ENCODE results near the gene PRKCB. TPM values are rescaled to one million over a fixed set of nuclear protein-coding genes. Genes with fewer than 3 reads are reported as not detected.

Gene PRKCB
- total and polyA plus RNA-seq, 2 of the 8 experiments (the other 6 are each of a cell fraction or from before 2014, with no cell fraction given): 7.1 to 12.1 TPM

DNA sequence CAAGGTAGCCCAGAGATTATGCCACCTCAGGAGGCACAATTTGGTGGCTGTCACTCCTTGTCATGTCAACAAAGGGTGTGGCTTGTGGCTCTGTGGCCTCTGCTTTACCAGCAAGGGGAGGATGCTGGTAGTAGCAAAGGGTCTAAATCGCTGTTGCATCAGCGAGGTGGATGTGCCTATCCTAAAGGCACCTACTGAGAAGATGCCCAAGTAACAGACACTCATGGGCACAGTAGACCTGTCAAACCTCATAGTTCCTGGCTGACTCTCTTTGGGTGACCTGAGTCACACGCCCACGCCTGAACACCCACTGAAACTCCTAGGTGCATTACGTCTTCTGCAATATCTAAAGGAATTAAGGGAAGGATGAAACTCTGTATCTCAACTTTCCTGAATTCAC, 139.5 kb downstream of the PRKCB start:
- Histone ChIP-seq H2BK120ac (replicated peaks; ENCODE audit: low read depth, low read length) (no peak overlapping the region), H3K9ac (replicated peaks in 1 of 4; ENCODE audit: extremely low read depth in 1 of 4, low read depth in 3 of 4, low read length in 3 of 4) (no peak overlapping the region), H3K4me3 (ENCODE audit: extremely low read depth in 1 of 4, insufficient read depth in 2 of 4, low read depth in 3 of 4, low read length in 4 of 4) (no peak overlapping the region), H3K79me1 (ENCODE audit: low read depth, low read length) (no peaks in the 10 kb centered on the region), H2BK12ac (ENCODE audit: low read depth, low read length) (no peak overlapping the region), H4K8ac (ENCODE audit: extremely low read depth, insufficient read depth, low read length) (no peak overlapping the region), H2AK5ac (ENCODE audit: low read depth, low read length) (no peak overlapping the region), H3K23me2 (ENCODE audit: low read depth, low read length) (no peaks in the 10 kb centered on the region), H4K20me1 (replicated peaks in 1 of 2; ENCODE audit: control insufficient read depth in 1 of 2, insufficient read depth in 2 of 2, low read length in 2 of 2) (peaks cover 0 to 2% of the 10 kb centered on the region in 2 experiments), H3K4me1 (replicated peaks in 1 of 4; ENCODE audit: control insufficient read depth in 3 of 4, insufficient read depth in 4 of 4, low read length in 3 of 4) (peaks cover 0 to 9% (median 3%) of the 10 kb centered on the region in 4 experiments; a peak in 2 of 7 replicates), H3K9me3 (ENCODE audit: insufficient read depth in 2 of 2, low read depth in 1 of 2, low read length in 1 of 2) (no peaks in the 10 kb centered on the region), H3K27me3 (replicated peaks in 1 of 4; ENCODE audit: control insufficient read depth in 3 of 4, extremely low read depth in 1 of 4, insufficient read depth in 3 of 4, low read length in 3 of 4) (no peaks in the 10 kb centered on the region), H2AFZ (ENCODE audit: low read length) (no peak overlapping the region), H3K36me3 (ENCODE audit: control insufficient read depth in 2 of 4, insufficient read depth in 4 of 4, low read length in 3 of 4) (no peaks in the 10 kb centered on the region), H4K91ac (replicated peaks; ENCODE audit: insufficient read length, low read length) (no peak overlapping the region), H4K5ac (ENCODE audit: insufficient read length, low read depth, low read length) (no peak overlapping the region), H3K27ac (ENCODE audit: low read depth, low read length) (no peak overlapping the region), H3K18ac (ENCODE audit: extremely low read depth, low read length) (no peak overlapping the region), H2BK5ac (ENCODE audit: low read depth, low read length) (no peak overlapping the region), H3K14ac (ENCODE audit: insufficient read length) (no peak overlapping the region), H3K79me2 (ENCODE audit: control insufficient read depth in 1 of 2, insufficient read depth in 2 of 2, low read length in 2 of 2) (no peaks in the 10 kb centered on the region), H3K56ac (replicated peaks; ENCODE audit: insufficient read length, low read depth, low read length) (no peak overlapping the region), H3K23ac (ENCODE audit: insufficient read length) (no peak overlapping the region), H2BK20ac (ENCODE audit: low read length) (no peak overlapping the region), H3K4me2 (ENCODE audit: insufficient read depth in 1 of 2, low read depth in 2 of 2, low read length in 2 of 2) (no peak overlapping the region), H3K4ac (replicated peaks; ENCODE audit: insufficient read length, low read depth, low read length) (no peak overlapping the region), H2BK15ac (ENCODE audit: low read length) (no peak overlapping the region)
- FAIRE-seq (no peak), DNase-seq (ENCODE audit: low read depth in 1 of 2, low spot score in 2 of 2) (no peak)
- ChIA-PET CTCF (ENCODE audit: partially characterized antibody) (interaction anchor here (0.8 to 1.2 kb wide), 2 partner anchors 18 to 35 kb away, joined by 3 to 5 read pairs; no protein-coding TSS in a partner anchor), POLR2A (ENCODE audit: partially characterized antibody) (no interaction called here)
- 84% methylated on average over 5 of the region's 5 CpGs; no CpG with 5 or more reads in 1 of the 2 experiments for WGBS, 2 experiments (ENCODE audit: extremely low coverage in 1 of 2, insufficient coverage in 1 of 2, insufficient read length in 1 of 2, insufficient replicate concordance in 2 of 2, low coverage in 1 of 2, low lambda C conversion rate in 2 of 2, missing lambda C conversion rate in 1 of 2)
- TF ChIP-seq KDM5A (IDR thresholded peaks at IDR 0.05; ENCODE audit: low read length) (no peak), GABPA (IDR thresholded peaks at IDR 0.05; ENCODE audit: borderline replicate concordance, insufficient read depth, low read length) (no peak), CTBP2 (IDR thresholded peaks at IDR 0.05; ENCODE audit: borderline replicate concordance, insufficient read depth, insufficient read length, low read length) (no peak), POLR2AphosphoS5 (IDR thresholded peaks at IDR 0.05; ENCODE audit: low read depth, low read length) (no peak), CEBPB (IDR thresholded peaks at IDR 0.05; ENCODE audit: low read depth, low read length) (no peak)
